ENCODE data around the gene NCAPD2.
"Not testable (repeated sequence)": the region's sequence is repeated elsewhere in the genome, so short reads cannot be mapped to it uniquely, and the experiment has no call there.

NCAPD2 gene

DNA sequence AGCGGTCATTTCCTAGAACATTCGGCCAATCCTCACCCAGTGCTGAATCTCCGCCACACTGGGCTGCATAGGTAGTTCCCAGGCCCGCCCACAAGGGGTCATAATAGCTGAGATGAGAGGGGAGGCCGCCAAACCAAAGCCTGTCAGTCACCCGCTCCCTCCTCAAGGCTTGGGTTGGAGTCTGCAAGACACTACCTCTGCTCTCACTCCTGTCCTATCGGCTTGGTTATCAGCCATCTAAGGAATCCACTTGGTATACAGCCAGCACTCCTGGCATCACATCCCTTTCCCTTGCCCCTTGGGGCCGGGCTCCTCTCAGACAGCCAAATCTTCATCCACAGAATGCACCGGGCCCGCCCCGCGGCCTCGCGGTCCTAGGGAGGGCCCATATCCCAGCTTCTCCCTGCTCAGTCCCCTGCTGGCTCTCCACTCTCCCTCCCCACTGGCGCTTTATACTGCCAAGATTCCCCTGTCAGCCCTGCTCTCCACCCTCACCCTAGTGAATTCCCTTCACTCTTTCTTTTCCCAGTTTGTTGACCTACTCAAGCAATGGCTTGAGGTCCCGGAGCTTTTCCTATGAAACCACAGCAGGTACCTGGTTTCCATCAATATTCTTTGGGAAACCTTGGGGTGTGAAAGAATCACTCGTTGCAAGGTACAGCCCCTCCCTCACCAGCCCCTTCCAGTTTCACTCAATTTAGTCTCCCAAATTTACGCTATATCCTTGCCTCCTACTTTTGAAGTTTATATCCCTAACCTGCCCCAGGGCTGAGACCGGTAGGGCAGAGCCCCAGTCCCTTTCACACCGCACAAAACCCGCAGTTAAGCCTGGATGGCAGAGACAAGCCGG lies 60.5 kb downstream of the NCAPD2 start:
- peak overlapping the region; percentile 82 for H3K4me3 ChIP-seq (ENCODE audit: low read depth, low read length)
- TF ChIP-seq, protein P1, sequence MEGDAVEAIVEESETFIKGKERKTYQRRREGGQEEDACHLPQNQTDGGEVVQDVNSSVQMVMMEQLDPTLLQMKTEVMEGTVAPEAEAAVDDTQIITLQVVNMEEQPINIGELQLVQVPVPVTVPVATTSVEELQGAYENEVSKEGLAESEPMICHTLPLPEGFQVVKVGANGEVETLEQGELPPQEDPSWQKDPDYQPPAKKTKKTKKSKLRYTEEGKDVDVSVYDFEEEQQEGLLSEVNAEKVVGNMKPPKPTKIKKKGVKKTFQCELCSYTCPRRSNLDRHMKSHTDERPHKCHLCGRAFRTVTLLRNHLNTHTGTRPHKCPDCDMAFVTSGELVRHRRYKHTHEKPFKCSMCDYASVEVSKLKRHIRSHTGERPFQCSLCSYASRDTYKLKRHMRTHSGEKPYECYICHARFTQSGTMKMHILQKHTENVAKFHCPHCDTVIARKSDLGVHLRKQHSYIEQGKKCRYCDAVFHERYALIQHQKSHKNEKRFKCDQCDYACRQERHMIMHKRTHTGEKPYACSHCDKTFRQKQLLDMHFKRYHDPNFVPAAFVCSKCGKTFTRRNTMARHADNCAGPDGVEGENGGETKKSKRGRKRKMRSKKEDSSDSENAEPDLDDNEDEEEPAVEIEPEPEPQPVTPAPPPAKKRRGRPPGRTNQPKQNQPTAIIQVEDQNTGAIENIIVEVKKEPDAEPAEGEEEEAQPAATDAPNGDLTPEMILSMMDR (conservative IDR thresholded peaks at IDR 0.05; ENCODE audit: low read depth, low read length), result peak; percentile 70
- DNase-seq (ENCODE audit: low read depth), result peak; percentile 83

DNA sequence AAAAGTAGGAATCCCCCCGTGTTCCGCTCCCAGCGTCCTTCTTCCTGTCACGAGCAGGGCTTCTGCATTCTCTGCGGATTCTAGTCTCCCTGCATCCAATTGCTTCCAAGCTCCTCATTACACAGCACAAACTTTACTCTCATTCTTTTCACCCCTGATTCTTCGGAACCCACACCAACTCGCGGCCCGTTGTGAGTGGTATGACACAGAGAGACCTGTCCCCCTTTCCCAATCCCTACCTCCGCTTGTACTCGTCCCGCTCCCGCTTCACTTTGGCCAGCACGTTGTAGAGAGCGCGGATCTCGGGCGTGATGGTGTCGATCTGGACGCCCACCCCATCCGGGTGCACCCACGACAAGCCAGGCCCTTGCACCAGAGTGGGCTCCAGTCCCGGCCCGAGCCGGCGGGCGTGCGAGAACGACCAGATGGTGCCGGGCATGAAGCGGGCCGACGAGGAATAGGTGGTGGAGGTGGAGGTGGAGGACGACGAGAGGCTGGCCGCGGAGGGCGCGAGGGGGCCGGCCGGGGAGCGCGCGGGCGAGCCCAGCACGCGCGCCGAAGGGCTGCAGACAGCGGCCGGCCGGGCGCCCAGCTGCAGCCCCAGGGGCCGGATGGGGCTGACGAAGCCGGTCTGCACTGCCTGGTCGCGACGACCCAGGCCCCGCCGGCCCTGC lies 61.3 kb downstream of the NCAPD2 start:
- TF ChIP-seq, protein P1 (conservative IDR thresholded peaks at IDR 0.05; ENCODE audit: low read depth, low read length), result no peak
- H3K4me3 ChIP-seq (ENCODE audit: low read depth, low read length), result peak overlapping the region; percentile 82
- DNase-seq (ENCODE audit: low read depth), result no peak

DNA sequence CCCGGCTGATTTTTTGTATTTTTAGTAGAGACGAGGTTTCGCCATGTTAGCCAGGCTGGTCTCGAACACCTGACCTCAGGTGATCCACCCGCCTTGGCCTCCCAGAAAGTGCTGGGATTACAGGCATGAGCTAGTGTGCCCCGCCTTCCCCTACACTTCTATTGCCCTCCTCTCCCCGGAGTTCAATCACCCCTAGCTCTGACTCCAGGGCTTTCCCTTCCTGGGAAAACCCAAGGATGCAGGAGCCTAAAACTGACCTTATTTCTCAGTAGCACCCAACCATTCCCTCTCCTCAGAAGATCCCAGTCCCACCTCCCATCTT lies 62.6 kb downstream of the NCAPD2 start:
- not testable (repeated sequence) for DNase-seq (ENCODE audit: low read depth); H3K4me3 ChIP-seq (ENCODE audit: low read depth, low read length)

DNA sequence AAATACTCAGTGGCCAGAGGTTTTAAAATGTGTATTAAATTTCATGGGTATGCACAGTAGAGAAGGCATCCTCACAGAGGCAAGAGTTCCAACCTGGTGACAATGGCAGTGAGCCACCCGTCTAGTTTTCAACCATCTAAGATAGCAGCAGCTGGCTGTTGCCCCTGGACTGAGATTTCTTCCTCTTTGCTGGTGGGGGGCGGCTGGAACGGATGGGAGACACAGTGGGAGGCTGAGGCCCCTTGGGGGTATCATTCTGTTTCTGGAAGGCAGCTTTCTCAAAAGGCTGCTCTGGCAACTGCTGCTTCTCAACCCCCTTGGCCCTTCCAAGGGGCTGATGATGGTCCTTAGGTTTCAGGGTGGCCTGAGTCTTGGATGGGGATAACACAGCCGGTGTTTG lies 63.0 kb downstream of the NCAPD2 start:
- no peak for DNase-seq (ENCODE audit: low read depth)
- TF ChIP-seq, protein P1 (conservative IDR thresholded peaks at IDR 0.05; ENCODE audit: low read depth, low read length), result no peak
- no peak overlapping the region for H3K4me3 ChIP-seq (ENCODE audit: low read depth, low read length)

DNA sequence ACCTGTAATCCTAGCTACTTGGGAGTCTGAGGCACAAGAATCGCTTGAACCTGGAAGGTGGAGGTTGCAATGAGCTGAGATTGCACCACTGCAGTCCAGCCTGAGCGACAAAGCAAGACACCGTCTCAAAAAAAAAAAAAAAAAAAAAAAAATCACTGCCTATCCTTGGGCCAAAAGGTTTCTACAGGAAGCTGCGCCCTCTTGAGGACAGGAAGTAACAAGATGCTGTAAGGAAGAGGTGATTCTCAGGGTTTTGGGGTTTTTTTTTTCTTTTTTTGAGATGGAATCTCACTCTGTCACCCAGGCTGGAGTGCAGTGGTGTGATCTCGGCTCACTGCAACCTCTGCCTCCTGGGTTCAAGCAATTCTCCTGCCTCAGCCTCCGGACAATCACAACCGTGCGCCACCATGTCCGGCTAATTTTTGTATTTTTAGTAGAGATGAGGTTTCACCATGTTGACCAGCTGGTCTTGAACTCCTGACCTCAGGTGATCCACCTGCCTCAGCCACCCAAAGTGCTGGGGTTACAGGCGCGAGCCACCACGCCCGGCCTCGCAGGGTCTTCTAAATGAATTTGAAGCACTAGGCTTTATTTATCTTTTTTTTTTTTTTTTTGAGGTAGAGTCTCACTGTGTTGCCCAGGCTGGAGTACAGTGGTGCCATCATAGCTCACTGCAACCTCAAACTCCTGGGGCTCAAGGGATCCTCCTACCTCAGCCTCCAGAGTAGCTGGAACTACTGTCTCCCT lies 64.3 kb downstream of the NCAPD2 start:
- H3K4me3 ChIP-seq (ENCODE audit: low read depth, low read length), result not testable (repeated sequence)
- TF ChIP-seq, protein P1 (conservative IDR thresholded peaks at IDR 0.05; ENCODE audit: low read depth, low read length), result peak; percentile 70
- DNase-seq (ENCODE audit: low read depth), result peak; percentile 81

DNA sequence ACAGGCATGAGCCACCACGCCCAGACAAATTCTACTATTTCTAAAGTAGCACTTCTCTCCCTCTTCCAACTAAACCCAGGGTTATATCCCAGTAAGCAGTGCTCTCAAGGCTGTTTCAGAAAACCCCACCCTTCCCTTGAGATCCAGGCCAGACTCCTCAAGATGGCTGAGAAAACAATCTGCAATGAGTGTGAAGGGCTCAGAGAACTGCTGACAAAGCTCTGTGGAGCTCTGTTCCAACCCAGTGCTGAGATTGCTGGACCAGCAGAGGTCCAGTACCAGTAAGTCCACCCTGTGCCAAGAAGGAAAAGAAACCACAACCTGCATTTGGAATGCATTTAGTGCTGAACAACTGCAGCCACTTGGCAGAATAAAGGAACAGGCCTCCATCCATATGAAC lies 65.6 kb downstream of the NCAPD2 start:
- no peak overlapping the region for H3K4me3 ChIP-seq (ENCODE audit: low read depth, low read length)
- no peak for DNase-seq (ENCODE audit: low read depth)
- TF ChIP-seq, protein P1 (conservative IDR thresholded peaks at IDR 0.05; ENCODE audit: low read depth, low read length), result no peak

DNA sequence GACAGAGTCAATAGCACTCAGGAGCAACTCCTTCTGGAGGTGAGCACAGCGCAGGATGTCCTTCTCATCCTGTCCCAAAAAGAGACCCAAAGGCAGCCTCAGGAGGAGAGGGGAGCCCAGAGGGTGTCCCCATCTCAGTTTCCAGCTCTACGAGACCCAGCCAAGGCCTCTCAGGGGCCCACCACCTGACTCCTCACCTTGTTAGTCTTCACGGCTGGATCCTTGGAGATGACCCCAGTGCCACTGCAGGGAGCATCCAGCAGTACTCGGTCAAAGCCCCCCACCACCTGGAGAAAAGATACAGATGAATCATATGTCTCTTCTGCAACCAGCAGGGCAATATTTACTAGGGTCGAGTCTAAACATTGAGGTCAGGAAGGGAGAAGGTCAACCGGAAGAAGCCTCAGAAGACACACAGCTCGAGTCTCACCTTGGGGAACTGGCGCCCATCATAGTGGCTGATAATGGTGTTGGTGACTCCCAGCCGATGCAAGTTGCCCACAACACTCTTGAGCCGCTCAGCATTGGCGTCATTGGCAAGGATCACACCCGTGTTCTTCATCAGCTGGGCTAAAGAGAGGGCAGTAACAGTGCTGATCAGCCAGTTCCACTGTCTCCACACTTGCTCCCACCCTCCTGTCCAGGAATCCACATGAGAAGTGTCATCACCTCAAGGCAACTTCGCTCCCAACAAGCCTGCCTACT lies 66.8 kb downstream of the NCAPD2 start:
- DNase-seq (ENCODE audit: low read depth), result no peak
- TF ChIP-seq, protein P1 (conservative IDR thresholded peaks at IDR 0.05; ENCODE audit: low read depth, low read length), result no peak

More for the DNA sequence above, 66.8 kb downstream of the NCAPD2 start:
- no peak overlapping the region for H3K4me3 ChIP-seq (ENCODE audit: low read depth, low read length)
